Activated T-helper 1 cell treated with anti-CD3 and anti-CD28 coated beads, Interleukin-12 subunit alpha, Interleukin-12 subunit beta, Interleukin-2, Interleukin-4 antibody, amounts not matched to agents 30 ng/mL and 10 ng/mL and 1 ng/mL, durations not matched to agents 14 hours and 24 hours and 36 hours (primary cell): ENCODE results near the gene SGTB. TPM values are rescaled to one million over a fixed set of nuclear protein-coding genes. Genes with fewer than 3 reads are reported as not detected.
"Not testable (repeated sequence)": the region's sequence is repeated elsewhere in the genome, so short reads cannot be mapped to it uniquely, and the experiment has no call there.

ENCODE experiments used
- DNase-seq: peaks from one replicate; pipeline ENCODE4 v3.0.0; 2021; ENCODE audit warnings: low spot score
- H3K27ac Mint-ChIP-seq: one replicate; pipeline ENCODE4 v1.8.0; 2021; ENCODE audit warnings: mild to moderate bottlenecking, mixed read lengths
- H3K27me3 Mint-ChIP-seq: one replicate; pipeline ENCODE4 v1.8.0; 2022; ENCODE audit warnings: mild to moderate bottlenecking, moderate library complexity, mixed read lengths; ENCODE audit not compliant: insufficient read depth
- H3K36me3 Mint-ChIP-seq: one replicate; pipeline ENCODE4 v1.8.0; 2021; ENCODE audit warnings: low read depth, mixed read lengths
- H3K4me1 Mint-ChIP-seq: one replicate; pipeline ENCODE4 v1.8.0; 2021; ENCODE audit warnings: low read depth, mixed read lengths
- H3K4me3 Mint-ChIP-seq: one replicate; pipeline ENCODE4 v1.8.0; 2021; ENCODE audit warnings: mild to moderate bottlenecking, moderate library complexity, mixed read lengths
- H3K9me3 Mint-ChIP-seq: one replicate; pipeline ENCODE4 v1.8.0; 2021; ENCODE audit warnings: mixed read lengths
- intact Hi-C: fragments of 100-400 bp; cut with micrococcal nuclease; formaldehyde crosslinking; loops from one replicate; pipeline ENCODE4 v1.15.1; 2024
- total RNA-seq: library from RNA; stranded (reverse); gene quantifications from 2 replicates; pipeline ENCODE4 v1.2.3, GENCODE V29; 2022

SGTB gene
- total RNA-seq, 1 donor from 2014 or later = 11.3 TPM

DNA sequence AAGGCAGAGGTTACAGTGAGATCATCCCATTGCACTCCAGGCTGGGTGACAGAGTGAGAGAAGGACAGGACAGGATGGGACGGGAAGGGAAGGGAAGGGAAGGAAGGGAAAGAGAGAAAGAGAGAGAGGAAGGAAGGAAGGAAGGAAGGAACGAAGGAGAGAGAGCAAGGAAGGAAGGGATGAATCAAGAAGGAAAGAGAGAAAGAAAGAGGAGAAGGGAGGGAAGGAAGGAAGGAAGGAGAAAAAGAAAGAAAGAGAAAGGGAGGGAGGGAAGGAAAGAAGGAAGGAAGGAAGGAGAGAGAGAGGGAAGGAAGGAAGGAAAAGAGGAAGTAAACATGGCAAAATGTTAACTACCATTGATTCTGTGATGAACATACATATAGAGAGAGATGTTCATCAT, 28.8 kb downstream of the SGTB start:
- H3K27me3 Mint-ChIP-seq = no peaks in the 10 kb centered on the region
- intact Hi-C loops = no loop called here
- H3K4me3 Mint-ChIP-seq = no peak overlapping the region
- peaks cover 9% of the 10 kb centered on the region for H3K36me3 Mint-ChIP-seq
- no peaks in the 10 kb centered on the region for H3K9me3 Mint-ChIP-seq
- H3K4me1 Mint-ChIP-seq = no peaks in the 10 kb centered on the region
- H3K27ac Mint-ChIP-seq = no peak overlapping the region
- no peak for DNase-seq

DNA sequence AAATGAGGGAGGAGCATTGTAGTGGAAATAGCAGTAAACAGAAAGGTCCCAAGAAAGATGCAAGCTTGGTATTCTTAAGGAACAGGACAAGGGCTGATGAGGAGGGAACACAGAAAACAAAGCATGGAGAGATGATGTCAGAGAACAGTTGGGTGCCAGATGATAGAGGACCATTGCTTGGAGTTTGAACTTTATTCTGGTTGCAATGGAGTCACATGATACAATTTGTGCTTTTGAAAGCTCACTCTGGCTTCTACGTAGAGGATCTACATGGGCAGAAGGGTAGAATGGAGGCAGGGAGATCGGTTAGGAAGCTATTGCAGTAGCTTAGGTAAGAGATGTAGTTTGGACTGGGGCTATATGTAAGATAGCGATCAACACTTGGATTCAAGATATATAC, 39.8 kb downstream of the SGTB start:
- H3K36me3 Mint-ChIP-seq = peaks cover 35% of the 10 kb centered on the region
- no peaks in the 10 kb centered on the region for H3K9me3 Mint-ChIP-seq
- DNase-seq = no peak
- no peak overlapping the region for H3K4me3 Mint-ChIP-seq
- peaks cover 4% of the 10 kb centered on the region for H3K4me1 Mint-ChIP-seq
- intact Hi-C loops = no loop called here
- no peaks in the 10 kb centered on the region for H3K27me3 Mint-ChIP-seq
- no peak overlapping the region for H3K27ac Mint-ChIP-seq

DNA sequence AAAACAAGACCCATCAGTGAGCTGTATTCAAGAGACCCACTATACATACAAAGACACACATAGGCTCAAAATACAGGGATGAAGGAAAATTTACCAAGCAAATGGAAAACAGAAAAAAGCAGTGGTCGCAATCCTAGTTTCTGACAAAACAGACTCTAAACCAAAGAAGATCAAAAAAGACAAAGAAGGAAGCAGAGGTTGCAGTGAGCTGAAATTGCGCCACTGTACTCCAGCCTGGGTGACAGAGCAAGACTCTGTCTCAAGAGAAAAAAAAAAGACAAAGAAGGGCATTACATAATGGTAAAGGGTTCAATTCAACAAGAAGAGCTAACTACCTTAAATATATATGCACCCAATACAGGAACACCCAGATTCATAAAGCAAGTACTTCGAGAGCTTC, 45.9 kb downstream of the SGTB start:
- DNase-seq, H3K9me3 Mint-ChIP-seq, H3K4me3 Mint-ChIP-seq, H3K27ac Mint-ChIP-seq, H3K27me3 Mint-ChIP-seq, intact Hi-C loops: not testable (repeated sequence)
- Mint-ChIP-seq H3K36me3 (peaks cover 46% of the 10 kb centered on the region), H3K4me1 (peaks cover 12% of the 10 kb centered on the region)

DNA sequence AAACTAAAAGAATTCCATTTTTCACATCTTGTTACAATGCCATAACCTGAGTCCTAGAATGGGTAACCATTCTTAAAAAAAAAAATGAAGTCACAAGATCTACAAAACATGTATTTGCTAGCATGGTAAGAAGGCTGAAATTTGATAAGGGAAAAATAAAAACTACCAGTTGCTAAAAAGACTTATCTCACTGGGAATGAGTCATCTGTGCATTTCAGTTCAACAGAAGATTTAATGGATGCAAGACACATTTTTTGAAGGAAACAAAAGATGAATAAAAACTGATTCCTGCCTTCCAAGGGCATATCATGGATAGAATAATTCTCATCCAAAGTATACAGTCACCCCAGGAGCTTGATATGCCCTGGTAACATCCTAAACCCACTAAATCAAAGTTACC, 47.2 kb downstream of the SGTB start:
- Mint-ChIP-seq H3K4me3 (no peak overlapping the region), H3K9me3 (no peaks in the 10 kb centered on the region), H3K27me3 (no peaks in the 10 kb centered on the region), H3K27ac (no peak overlapping the region), H3K4me1 (peaks cover 12% of the 10 kb centered on the region), H3K36me3 (peaks cover 39% of the 10 kb centered on the region)
- intact Hi-C loops = no loop called here
- DNase-seq = no peak

DNA sequence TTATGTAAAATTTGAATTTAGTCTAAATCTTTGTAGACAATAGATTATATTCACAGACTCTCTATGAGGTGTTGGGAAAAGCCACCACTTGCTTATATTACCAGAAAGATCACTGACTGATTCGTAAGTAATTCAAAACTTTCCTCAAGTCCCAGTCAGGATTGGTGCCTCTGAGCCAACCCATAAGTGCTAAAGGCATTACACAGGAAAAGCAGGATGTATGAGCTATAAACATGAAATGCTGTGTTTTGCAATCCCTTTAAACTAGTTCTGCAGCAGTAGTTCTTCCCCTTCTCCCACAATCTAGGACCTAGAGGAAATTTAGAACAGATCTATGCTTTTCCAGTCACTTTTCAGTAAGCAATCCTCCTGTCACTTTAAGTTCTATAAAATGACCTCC, 49.1 kb downstream of the SGTB start:
- no peaks in the 10 kb centered on the region for H3K9me3 Mint-ChIP-seq
- H3K27me3 Mint-ChIP-seq = no peaks in the 10 kb centered on the region
- no peak overlapping the region for H3K27ac Mint-ChIP-seq
- DNase-seq = no peak
- no peak overlapping the region for H3K4me3 Mint-ChIP-seq
- intact Hi-C loops = no loop called here
- peaks cover 31% of the 10 kb centered on the region for H3K36me3 Mint-ChIP-seq
- H3K4me1 Mint-ChIP-seq = peaks cover 12% of the 10 kb centered on the region

DNA sequence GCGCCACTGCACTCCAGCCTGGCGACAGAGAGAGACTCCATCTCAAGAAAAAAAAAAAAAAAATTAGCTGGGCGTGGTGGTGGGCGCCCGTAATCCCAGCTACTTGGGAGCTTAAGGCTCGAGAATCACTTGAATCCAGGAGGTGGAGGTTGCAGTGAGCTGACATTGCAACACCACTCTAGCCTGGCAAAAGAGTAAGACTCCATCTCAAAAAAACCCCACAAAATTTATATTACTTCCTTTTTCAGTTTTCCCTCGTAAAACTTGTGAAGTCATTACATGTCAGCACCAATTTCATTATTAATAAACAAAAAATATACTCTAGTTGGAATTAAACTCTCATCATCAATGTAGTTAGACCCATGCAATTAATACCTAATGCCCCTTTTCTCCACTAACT, 53.2 kb downstream of the SGTB start:
- no peaks in the 10 kb centered on the region for H3K9me3 Mint-ChIP-seq
- intact Hi-C loops = no loop called here
- H3K4me1 Mint-ChIP-seq = peaks cover 8% of the 10 kb centered on the region
- peaks cover 20% of the 10 kb centered on the region for H3K36me3 Mint-ChIP-seq
- H3K27ac Mint-ChIP-seq = no peak overlapping the region
- no peak overlapping the region for H3K4me3 Mint-ChIP-seq
- no peaks in the 10 kb centered on the region for H3K27me3 Mint-ChIP-seq
- no peak for DNase-seq

DNA sequence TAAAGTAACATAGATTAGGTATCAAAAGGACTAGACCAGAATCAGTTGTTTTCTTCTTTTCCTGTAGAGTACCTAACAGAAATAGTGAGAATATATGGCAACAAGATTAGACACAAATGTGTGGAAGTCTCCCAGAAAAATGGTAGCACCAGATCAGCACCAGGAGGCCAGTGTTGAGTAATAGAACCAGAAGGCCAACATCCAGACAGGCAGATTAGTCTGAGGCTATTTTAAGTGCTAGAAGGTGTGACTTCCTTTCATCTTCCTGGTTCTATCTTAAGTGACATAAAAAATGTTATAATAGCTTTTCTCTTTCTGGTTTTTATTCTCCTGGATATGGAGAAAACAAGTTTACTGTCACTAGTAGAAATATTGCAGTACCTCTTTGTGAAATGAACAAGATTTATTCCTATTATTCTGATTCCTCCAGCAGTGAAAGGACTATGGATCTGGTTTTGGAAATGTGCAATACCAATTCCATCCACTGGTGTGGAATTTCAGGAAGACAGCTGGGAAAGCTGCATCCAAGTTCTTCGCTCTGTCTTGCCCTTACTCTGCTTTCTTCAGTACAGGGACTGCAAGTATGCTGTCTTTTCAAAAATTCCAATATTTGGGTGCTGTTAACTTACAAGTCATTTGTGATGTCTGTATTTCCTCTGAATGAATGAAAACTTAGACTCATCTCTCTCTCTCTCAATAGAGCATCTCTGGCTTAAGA, 57.9 kb downstream of the SGTB start:
- H3K4me3 Mint-ChIP-seq = no peak overlapping the region
- H3K27ac Mint-ChIP-seq = no peak overlapping the region
- peaks cover 9% of the 10 kb centered on the region for H3K4me1 Mint-ChIP-seq
- intact Hi-C loops = no loop called here
- H3K27me3 Mint-ChIP-seq = no peaks in the 10 kb centered on the region
- DNase-seq = no peak
- H3K9me3 Mint-ChIP-seq = no peaks in the 10 kb centered on the region
- peaks cover 17% of the 10 kb centered on the region for H3K36me3 Mint-ChIP-seq

DNA sequence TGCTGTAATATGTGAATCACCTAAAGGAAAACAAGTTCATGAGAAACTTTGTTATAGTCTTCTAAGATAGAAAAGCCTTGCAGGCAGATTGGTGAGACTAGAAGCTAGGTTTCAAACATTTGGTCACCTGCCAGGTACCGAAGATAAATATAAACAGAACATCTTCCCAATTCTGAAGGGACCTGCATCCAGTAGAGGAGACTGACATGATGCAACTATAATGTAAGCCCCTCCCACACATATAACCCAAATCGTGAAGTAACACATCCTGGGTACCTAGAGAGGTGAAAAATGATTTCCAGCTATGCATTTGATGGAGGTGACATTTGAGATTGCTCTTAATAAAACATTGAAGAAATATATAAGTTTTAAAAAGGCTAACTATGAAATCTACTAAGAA, 67.2 kb downstream of the SGTB start:
- H3K36me3 Mint-ChIP-seq = peaks cover 11% of the 10 kb centered on the region
- H3K27me3 Mint-ChIP-seq = no peaks in the 10 kb centered on the region
- no peaks in the 10 kb centered on the region for H3K9me3 Mint-ChIP-seq
- H3K4me3 Mint-ChIP-seq = no peak overlapping the region
- no peak overlapping the region for H3K27ac Mint-ChIP-seq
- DNase-seq = no peak
- intact Hi-C loops = no loop called here
- H3K4me1 Mint-ChIP-seq = no peaks in the 10 kb centered on the region

DNA sequence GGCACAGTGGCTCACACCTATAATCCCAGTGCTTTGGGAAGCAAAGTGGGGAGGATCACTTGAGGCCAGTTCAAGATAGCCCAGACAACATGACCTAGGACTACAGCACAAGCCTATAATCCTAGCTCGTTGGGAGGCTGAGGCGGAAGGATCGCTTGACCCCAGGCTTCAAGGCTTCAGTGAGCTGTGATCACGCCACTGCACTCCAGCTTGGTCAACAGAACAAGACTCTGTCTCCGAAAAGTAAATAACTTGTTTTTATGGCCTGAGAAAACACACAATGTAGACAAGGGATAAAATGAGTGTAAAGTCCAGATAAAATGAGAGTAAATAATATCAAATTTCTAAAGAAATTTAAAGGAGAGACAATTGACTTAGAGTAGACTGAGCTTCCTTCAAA, 70.8 kb downstream of the SGTB start:
- Mint-ChIP-seq H3K9me3 (no peaks in the 10 kb centered on the region), H3K27ac (no peak overlapping the region), H3K4me3 (no peak overlapping the region), H3K27me3 (no peaks in the 10 kb centered on the region), H3K36me3 (peaks cover 18% of the 10 kb centered on the region), H3K4me1 (no peaks in the 10 kb centered on the region)
- no peak for DNase-seq
- intact Hi-C loops = no loop called here

DNA sequence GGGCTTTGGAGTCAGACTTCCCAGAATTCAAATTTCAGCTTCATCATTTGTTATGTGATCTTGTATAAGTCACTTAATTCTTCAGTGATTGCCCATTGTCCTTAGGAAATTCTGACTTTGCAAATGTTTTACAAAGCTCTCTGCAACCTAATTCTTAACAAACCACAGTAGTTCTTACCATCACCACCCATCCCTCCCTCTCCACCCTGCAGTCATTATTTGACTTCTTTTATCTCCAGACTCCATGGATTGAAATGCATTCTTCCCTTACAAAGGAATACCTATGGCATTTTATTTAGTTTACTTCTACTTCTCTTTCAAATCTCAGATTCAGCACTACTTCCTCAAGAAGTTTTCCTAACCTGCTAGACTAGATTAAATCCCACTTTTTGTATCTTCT, 74.0 kb downstream of the SGTB start:
- DNase-seq = no peak
- Mint-ChIP-seq H3K9me3 (no peaks in the 10 kb centered on the region), H3K27ac (no peak overlapping the region), H3K4me3 (no peak overlapping the region), H3K4me1 (no peaks in the 10 kb centered on the region), H3K27me3 (no peaks in the 10 kb centered on the region), H3K36me3 (peaks cover 13% of the 10 kb centered on the region)
- intact Hi-C loops = no loop called here

DNA sequence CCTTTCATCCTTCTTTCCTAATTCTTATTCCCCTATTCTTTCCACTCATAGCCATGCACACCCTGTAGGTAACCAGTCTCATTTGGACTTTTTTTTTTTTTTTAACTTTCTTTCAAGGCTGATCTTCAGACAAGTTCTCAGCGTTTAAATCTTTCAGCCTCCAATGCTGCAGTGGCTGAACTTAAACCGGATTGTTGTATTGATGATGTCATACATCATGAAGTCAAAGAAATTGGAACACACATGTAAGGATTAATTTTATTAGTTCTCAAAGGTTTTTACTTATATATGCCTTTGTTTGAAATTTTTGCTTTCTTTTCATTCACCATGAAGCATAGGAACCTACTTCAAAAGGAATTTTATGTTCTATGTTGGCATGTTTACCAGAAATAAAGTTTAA, 75.0 kb downstream of the SGTB start:
- intact Hi-C loops = no loop called here
- H3K27ac Mint-ChIP-seq = no peak overlapping the region
- no peaks in the 10 kb centered on the region for H3K9me3 Mint-ChIP-seq
- H3K4me1 Mint-ChIP-seq = no peaks in the 10 kb centered on the region
- H3K4me3 Mint-ChIP-seq = no peak overlapping the region
- H3K36me3 Mint-ChIP-seq = peaks cover 13% of the 10 kb centered on the region
- no peaks in the 10 kb centered on the region for H3K27me3 Mint-ChIP-seq
- no peak for DNase-seq

DNA sequence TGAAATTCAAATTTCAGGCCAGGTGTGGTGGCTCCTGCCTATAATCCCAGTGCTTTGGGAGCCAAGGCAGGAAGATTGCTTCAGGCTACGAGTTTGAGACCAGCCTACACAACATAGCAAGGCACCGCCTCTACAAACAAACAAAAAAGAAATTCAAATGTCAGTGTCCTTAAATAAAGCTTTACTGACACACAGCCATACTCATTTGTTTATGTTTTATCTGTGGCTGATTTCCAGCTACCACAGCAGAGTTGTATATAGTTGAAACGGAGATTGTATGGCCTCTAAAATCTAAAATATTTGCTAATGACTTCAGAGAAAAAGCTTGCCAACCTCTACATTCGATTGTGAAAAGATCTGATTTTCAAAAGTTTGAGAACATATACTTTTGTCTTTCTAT, 81.7 kb downstream of the SGTB start:
- Mint-ChIP-seq H3K4me1 (no peaks in the 10 kb centered on the region), H3K9me3 (no peaks in the 10 kb centered on the region), H3K4me3 (no peak overlapping the region), H3K36me3 (peaks cover 22% of the 10 kb centered on the region), H3K27me3 (no peaks in the 10 kb centered on the region), H3K27ac (no peak overlapping the region)
- intact Hi-C loops = no loop called here
- no peak for DNase-seq

DNA sequence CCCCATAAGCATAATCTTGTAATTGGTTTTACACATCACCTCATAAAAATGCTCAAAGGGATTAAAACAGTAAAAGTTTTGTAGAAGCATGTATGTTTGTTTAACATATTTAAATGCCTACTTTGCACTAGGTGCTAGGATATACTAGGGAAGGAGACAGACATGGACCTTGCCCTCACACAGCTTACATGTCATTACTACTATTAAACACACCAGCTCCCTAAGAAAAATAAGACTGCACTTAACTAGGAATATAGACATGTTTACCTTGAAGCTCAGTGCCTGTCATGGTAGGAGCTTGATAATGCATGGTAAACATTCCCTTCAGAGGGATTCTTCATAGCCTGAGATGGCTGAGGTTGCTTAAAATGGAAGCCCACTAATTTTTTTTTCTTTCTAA, 90.9 kb downstream of the SGTB start:
- no peaks in the 10 kb centered on the region for H3K27me3 Mint-ChIP-seq
- H3K36me3 Mint-ChIP-seq = peaks cover 11% of the 10 kb centered on the region
- H3K27ac Mint-ChIP-seq = no peak overlapping the region
- no peak for DNase-seq
- no peaks in the 10 kb centered on the region for H3K9me3 Mint-ChIP-seq
- H3K4me1 Mint-ChIP-seq = peaks cover 18% of the 10 kb centered on the region
- H3K4me3 Mint-ChIP-seq = no peak overlapping the region
- intact Hi-C loops = no loop called here

DNA sequence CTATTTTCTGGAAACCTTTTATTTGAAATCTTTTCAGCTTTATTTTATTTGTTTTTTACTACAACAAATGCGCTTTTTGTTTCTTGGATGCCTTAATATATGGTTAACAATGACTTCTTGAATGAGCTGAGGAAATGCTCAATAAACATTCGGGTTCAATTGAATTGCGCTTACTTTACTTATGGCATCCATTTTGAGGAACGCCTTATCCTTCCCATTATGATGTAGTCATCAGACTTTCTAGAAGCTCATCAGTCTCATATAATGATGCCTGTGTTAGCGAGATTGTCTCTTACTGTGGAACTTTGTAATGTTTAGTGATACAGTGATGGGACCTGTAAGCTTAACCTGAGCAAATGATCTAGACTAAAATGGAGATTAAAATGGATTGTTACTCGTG, 96.2 kb downstream of the SGTB start:
- Mint-ChIP-seq H3K27me3 (no peaks in the 10 kb centered on the region), H3K36me3 (peaks cover 8% of the 10 kb centered on the region), H3K4me1 (peaks cover 35% of the 10 kb centered on the region), H3K9me3 (no peaks in the 10 kb centered on the region), H3K27ac (peak overlapping the region; percentile 86), H3K4me3 (peak overlapping the region; percentile 94)
- intact Hi-C loops = loop anchor here (10.0 kb wide), 1 partner anchor 1199 kb away; no protein-coding TSS in a partner anchor
- no peak for DNase-seq
